Common myeloid progenitor, CD34-positive (primary cell): ENCODE results near the gene INHA.

Experiments used
- CTCF ChIA-PET: fragments of 350-600 bp; sonication (Branson Sonifier 250); formaldehyde crosslinking; loops from one replicate; lab custom pipeline; 2021; ENCODE audit warnings: antibody characterized with exemption; lab: Charles Lee
- POLR2A ChIA-PET: fragments of 350-600 bp; sonication (Branson Sonifier 250); formaldehyde crosslinking; loops from one replicate; lab custom pipeline; 2021; ENCODE audit warnings: antibody characterized with exemption; lab: Charles Lee
- DNase-seq, 3 donors: peaks; one replicate each; pipeline versions ENCODE4 v3.0.0 to v3.0.0-alpha.2; 2013
- H3K27ac ChIP-seq, 2 experiments: 1 replicate in 1 of 2; 2 replicates in 1 of 2; pipeline ENCODE4 v1.7.0; 2013; ENCODE audit warnings: inconsistent platforms in 2 of 2, low read length in 2 of 2, mild to moderate bottlenecking in 2 of 2, low read depth in 1 of 2, moderate library complexity in 1 of 2; ENCODE audit not compliant: severe bottlenecking in 2 of 2, insufficient read depth in 1 of 2, poor library complexity in 1 of 2
- H3K27me3 ChIP-seq, 5 experiments: replicated peaks in 2 of 5; 1 replicate in 3 of 5; 2 replicates in 2 of 5; pipeline versions ENCODE4 v1.6.1 to v1.7.0; 2013; ENCODE audit warnings: low read length in 4 of 5, mild to moderate bottlenecking in 2 of 5, moderate library complexity in 2 of 5, inconsistent platforms in 1 of 5; ENCODE audit not compliant: insufficient read depth in 5 of 5, control insufficient read depth in 4 of 5
- H3K36me3 ChIP-seq, 4 experiments: 1 replicate in 2 of 4; 2 replicates in 2 of 4; pipeline versions ENCODE4 v1.6.1 to v1.7.0; 2013; ENCODE audit warnings: low read length in 3 of 4, control low read depth in 1 of 4, mild to moderate bottlenecking in 1 of 4; ENCODE audit not compliant: control insufficient read depth in 4 of 4, insufficient read depth in 4 of 4
- H3K4me1 ChIP-seq, 4 experiments: 1 replicate in 3 of 4; 2 replicates in 1 of 4; pipeline versions ENCODE4 v1.6.1 to v1.7.1; 2013; ENCODE audit warnings: low read length in 3 of 4, mild to moderate bottlenecking in 3 of 4, control low read depth in 1 of 4, inconsistent platforms in 1 of 4, moderate library complexity in 1 of 4; ENCODE audit not compliant: control insufficient read depth in 4 of 4, insufficient read depth in 4 of 4; ENCODE audit errors: control extremely low read depth in 1 of 4
- H3K4me3 ChIP-seq, 7 experiments: 1 replicate in 4 of 7; 2 replicates in 3 of 7; pipeline versions ENCODE4 v1.5.1 to v1.7.0; 2013; ENCODE audit warnings: mild to moderate bottlenecking in 7 of 7, low read length in 6 of 7, moderate library complexity in 6 of 7, inconsistent platforms in 2 of 7, low read depth in 2 of 7, control low read depth in 1 of 7; ENCODE audit not compliant: insufficient read depth in 4 of 7, control insufficient read depth in 1 of 7; ENCODE audit errors: extremely low read depth in 1 of 7
- H3K9me3 ChIP-seq, 5 experiments: 1 replicate in 4 of 5; 2 replicates in 1 of 5; pipeline versions ENCODE4 v1.6.1 to v1.7.1; 2013; ENCODE audit warnings: low read length in 4 of 5, mild to moderate bottlenecking in 2 of 5, inconsistent platforms in 1 of 5, low read depth in 1 of 5, moderate library complexity in 1 of 5; ENCODE audit not compliant: control insufficient read depth in 4 of 5, insufficient read depth in 2 of 5; ENCODE audit errors: control extremely low read depth in 1 of 5
- WGBS: methylation state at CpG from one replicate; pipeline ENCODE4 v1.1.5; 2013; ENCODE audit not compliant: insufficient coverage; 5-methylcytosine and 5-hydroxymethylcytosine counted together

The INHA gene

DNA sequence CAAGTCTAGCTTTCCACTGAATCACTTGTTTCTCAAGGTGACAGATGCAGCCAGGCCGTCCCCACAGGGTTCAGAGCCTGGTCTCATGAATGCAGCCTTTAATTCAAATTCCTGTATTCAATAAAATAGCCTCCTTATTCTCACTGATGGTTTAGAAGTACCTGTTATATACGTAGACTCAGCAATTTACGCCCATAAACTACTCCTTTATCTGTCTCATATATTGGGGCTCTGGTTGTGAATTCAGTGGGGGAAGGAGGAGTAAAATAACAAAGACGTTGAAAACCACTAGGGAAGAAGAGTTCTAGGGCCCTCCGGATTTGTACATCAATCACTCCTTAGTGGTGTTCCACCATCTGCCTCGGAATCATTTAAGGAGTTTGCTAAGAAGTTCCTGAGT is 2.5 kb upstream of the INHA start:
- Histone ChIP-seq H3K4me1 (peaks cover 0 to 17% (median 15%) of the 10 kb centered on the region in 4 experiments), H3K27ac (no peak overlapping the region), H3K4me3 (no peak overlapping the region), H3K27me3 (no peaks in the 10 kb centered on the region), H3K9me3 (no peaks in the 10 kb centered on the region), H3K36me3 (peaks cover 0 to 28% (median 19%) of the 10 kb centered on the region in 4 experiments)
- no peak for DNase-seq
- ChIA-PET CTCF (interaction anchor here (1.9 kb wide), 1 partner anchor 10 kb away, joined by 6 read pairs; no protein-coding TSS in a partner anchor), POLR2A (no interaction called here)
- 100% methylated on average over 2 of the region's 6 CpGs for WGBS

DNA sequence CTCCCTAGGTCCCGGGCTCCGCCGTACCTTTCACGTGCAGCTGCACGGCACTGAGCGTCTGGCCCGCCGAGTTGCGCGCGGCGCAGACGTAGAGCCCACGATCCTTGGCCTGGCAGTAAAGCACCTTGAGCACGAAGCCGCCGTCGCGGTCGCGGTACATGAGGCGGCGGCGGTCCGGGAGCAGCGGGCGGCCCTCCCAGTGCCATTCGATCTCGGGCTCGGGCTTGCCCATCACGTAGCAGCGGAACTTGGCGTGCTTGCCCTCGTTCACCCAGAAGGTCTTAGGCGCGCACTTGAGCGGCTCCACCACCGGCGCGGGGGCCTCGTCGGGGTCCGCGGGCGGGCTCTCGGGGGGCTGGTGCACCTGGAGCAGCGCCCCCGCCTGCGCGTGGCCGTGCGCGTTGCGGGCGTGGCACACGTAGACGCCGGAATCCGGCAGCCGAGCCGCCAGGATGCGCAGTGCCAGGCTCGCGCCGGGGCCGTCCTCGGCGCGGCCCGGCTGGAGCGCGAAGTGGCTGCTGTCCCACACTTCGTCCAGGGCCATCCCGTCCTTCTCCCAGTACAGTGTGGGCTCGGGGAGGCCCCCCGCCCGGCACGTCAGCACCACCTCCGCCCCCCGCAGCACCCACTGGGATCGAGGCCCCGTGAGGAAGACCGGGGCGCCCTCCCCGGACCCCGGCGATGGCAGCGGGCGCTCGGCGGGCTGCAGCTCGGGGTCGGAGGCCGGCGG is 1.8 kb upstream of the INHA start:
- Histone ChIP-seq H3K27ac (no peak overlapping the region), H3K4me3 (peak overlapping the region; percentile 53 to 86 (median 69)), H3K27me3 (no peaks in the 10 kb centered on the region), H3K9me3 (no peaks in the 10 kb centered on the region), H3K36me3 (peaks cover 0 to 28% (median 16%) of the 10 kb centered on the region in 4 experiments), H3K4me1 (peaks cover 0 to 17% (median 15%) of the 10 kb centered on the region in 4 experiments)
- ChIA-PET CTCF (interaction anchor here (0.9 to 2.2 kb wide), 8 partner anchors 10 to 73 kb away, joined by 3 to 18 read pairs (median 8); no protein-coding TSS in a partner anchor), POLR2A (interaction anchor here (0.8 to 1.6 kb wide), 4 partner anchors 10 to 27 kb away, joined by 3 to 6 read pairs (median 3); partner anchors contain the start of gene STK11IP)
- DNase-seq = peak in 2 of 3 donors; percentile 21 to 40
- 28% methylated on average over 68 of the region's 95 CpGs for WGBS

DNA sequence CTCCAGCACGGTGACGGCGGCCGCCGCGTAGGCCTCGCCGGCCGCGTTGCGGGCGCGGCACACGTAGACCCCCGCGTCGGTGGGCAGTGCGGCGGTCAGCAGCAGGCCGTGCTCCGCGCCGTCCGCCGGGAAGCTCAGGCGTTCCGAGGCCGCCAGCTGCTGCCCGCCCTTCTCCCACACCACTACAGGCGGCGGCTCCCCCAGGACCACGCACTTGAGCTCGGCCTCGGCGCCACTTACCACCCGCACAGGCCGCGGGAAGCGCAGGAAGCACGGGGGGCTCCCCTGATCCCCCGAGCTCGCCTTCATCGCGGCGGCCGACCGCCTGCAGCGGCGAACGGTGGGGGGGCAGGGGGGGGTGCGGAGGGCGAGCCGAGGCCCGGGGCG is 1.2 kb upstream of the INHA start:
- CTCF ChIA-PET = interaction anchor here (0.9 to 2.2 kb wide), 9 partner anchors 10 to 73 kb away, joined by 3 to 18 read pairs (median 8); partner anchors contain the start of genes CHPF and TMEM198
- peak in 2 of 3 donors; percentile 33 to 52 for DNase-seq
- H3K27me3 ChIP-seq = no peaks in the 10 kb centered on the region
- WGBS = 0% methylated on average over 28 of the region's 55 CpGs
- POLR2A ChIA-PET = interaction anchor here (0.8 to 1.6 kb wide), 4 partner anchors 11 to 27 kb away, joined by 3 to 6 read pairs (median 3); partner anchors contain the start of gene STK11IP
- peak overlapping the region; percentile 53 to 86 (median 69) for H3K4me3 ChIP-seq
- no peaks in the 10 kb centered on the region for H3K9me3 ChIP-seq
- H3K36me3 ChIP-seq = peaks cover 0 to 22% (median 15%) of the 10 kb centered on the region in 4 experiments
- H3K4me1 ChIP-seq = peaks cover 0 to 17% (median 15%) of the 10 kb centered on the region in 4 experiments
- H3K27ac ChIP-seq = peak overlapping the region in 1 of 2 experiments; percentile 25

DNA sequence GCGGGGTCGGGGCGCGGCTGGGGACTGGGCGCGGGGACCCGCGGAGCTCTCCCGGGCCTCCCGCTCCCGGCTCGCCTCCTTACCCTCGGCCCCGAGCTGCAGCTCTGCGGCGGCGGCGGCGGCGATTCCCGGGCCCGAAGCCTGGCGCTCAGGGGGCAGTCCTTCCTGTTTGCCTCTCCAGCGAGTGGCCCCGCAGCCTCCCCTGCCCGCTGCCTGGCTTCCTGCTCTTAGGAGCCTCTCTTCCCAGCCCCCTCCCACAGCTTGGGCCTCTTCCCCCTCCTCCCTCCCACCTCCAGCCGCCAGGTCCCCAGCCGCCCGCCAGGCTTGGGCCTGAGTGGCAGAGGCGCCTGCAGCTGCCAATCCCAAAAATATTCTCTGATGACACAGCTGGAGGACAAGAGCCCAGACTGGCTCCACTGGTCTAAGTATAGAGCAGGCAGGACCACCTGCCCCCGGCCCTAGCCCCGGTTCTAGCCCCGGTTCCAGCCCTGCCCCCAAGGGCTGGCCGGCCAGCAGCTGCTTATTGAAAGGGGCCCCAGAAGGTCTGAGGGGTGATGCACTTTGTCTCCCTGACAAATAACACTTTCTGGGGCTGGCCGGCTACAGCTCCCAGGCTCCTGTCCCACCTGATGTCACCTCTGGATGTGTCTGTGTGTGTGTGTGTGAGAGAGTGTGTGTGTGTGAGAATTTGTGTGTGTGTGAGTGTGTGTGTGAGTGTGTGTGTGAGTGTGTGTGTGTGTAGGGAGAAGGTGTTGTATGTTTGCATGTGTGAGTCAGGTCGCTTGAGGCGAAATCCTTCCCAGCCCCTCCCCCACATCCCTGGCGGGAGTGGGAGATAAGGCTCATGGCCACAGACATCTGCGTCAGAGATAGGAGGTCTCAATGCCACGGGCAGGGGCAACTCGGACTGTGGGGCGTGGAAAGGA is 536 bp upstream of the INHA start, which contains the start of gene OBSL1:
TSS of gene OBSL1 (minus strand) at position 229 of the 926 bp plus-strand sequence. CDS start 307 bp downstream, outside the sequence.
- Histone ChIP-seq H3K4me1 (peaks cover 0 to 17% (median 15%) of the 10 kb centered on the region in 4 experiments), H3K27ac (peak within 1 kb of the TSS in 1 of 2 experiments; percentile 58), H3K36me3 (peaks cover 0 to 22% (median 13%) of the 10 kb centered on the region in 4 experiments), H3K4me3 (peak within 1 kb of the TSS; percentile 53 to 86 (median 69)), H3K27me3 (no peaks in the 10 kb centered on the region), H3K9me3 (no peaks in the 10 kb centered on the region)
- POLR2A ChIA-PET = interaction anchor here (0.8 to 1.6 kb wide), 4 partner anchors 11 to 26 kb away, joined by 3 to 6 read pairs (median 3); partner anchors contain the start of gene STK11IP
- WGBS = 7% methylated on average over 34 of the region's 42 CpGs
- CTCF ChIA-PET = interaction anchor here (0.7 to 2.2 kb wide), 10 partner anchors 11 to 72 kb away, joined by 3 to 18 read pairs (median 6); partner anchors contain the start of genes CHPF and TMEM198
- DNase-seq = peak; percentile 52 to 63 (median 59)

DNA sequence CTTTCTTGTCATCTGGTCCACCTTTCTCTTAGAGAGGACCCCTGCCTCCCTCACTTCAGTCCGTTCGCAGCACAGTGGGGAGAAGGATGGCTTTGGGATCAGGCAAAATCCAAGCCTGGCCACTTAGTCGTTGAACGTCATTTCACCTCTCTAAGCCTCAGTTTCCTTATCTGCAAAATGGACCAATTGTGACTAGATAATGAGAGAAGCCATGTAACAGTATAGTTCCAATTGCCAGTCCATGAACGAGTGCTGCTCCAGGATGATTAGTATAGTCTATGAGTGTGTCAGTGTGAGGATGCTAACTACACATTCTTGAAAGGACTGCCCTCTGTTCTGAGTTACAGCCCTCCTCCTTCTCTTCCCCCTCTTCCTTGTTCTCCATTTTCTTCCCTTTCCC is 1.1 kb downstream of the INHA start:
- 98% methylated on average over 5 of the region's 5 CpGs for WGBS
- H3K27ac ChIP-seq = no peak overlapping the region
- no peak overlapping the region for H3K4me3 ChIP-seq
- CTCF ChIA-PET = interaction anchor here (1.0 kb wide), 1 partner anchor 15 kb away, joined by 3 read pairs; no protein-coding TSS in a partner anchor
- H3K9me3 ChIP-seq = no peaks in the 10 kb centered on the region
- peaks cover 0 to 4% (median 0%) of the 10 kb centered on the region in 5 experiments for H3K27me3 ChIP-seq
- DNase-seq = no peak
- POLR2A ChIA-PET = no interaction called here
- H3K4me1 ChIP-seq = peaks cover 0 to 17% (median 15%) of the 10 kb centered on the region in 4 experiments
- H3K36me3 ChIP-seq = peaks cover 0 to 7% (median 4%) of the 10 kb centered on the region in 4 experiments

DNA sequence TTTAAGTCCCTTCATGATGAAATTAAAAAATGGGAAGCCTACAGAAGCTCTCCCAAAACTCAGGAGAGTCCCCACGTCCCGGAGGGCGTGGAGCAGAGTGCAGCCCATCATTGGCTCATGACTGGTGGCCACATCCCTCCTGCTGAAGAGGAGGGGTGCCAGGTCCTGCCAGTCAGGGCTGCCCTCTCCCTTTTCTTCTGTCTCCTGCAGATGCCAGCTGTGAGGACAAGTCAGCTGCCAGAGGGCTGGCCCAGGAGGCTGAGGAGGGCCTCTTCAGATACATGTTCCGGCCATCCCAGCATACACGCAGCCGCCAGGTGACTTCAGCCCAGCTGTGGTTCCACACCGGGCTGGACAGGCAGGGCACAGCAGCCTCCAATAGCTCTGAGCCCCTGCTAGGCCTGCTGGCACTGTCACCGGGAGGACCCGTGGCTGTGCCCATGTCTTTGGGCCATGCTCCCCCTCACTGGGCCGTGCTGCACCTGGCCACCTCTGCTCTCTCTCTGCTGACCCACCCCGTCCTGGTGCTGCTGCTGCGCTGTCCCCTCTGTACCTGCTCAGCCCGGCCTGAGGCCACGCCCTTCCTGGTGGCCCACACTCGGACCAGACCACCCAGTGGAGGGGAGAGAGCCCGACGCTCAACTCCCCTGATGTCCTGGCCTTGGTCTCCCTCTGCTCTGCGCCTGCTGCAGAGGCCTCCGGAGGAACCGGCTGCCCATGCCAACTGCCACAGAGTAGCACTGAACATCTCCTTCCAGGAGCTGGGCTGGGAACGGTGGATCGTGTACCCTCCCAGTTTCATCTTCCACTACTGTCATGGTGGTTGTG is 2.6 kb downstream of the INHA start:
- H3K9me3 ChIP-seq = no peaks in the 10 kb centered on the region
- peaks cover 0 to 3% (median under 1%) of the 10 kb centered on the region in 4 experiments for H3K36me3 ChIP-seq
- WGBS = 95% methylated on average over 21 of the region's 22 CpGs
- no peak overlapping the region for H3K27ac ChIP-seq
- DNase-seq = no peak
- H3K4me1 ChIP-seq = peaks cover 0 to 19% (median 15%) of the 10 kb centered on the region in 4 experiments
- POLR2A ChIA-PET = no interaction called here
- no peak overlapping the region for H3K4me3 ChIP-seq
- peaks cover 0 to 4% (median 0%) of the 10 kb centered on the region in 5 experiments for H3K27me3 ChIP-seq
- CTCF ChIA-PET = interaction anchor here (1.1 to 2.4 kb wide), 8 partner anchors 10 to 45 kb away, joined by 3 to 10 read pairs (median 4); partner anchors contain the start of gene STK11IP
